CD4-positive, alpha-beta T cell treated with Interferon alpha-2 for 1 hour (primary cell): ENCODE data around the gene ADCY2.

ENCODE experiments used
- DNase-seq, 2 donors: peaks; one replicate each; pipeline ENCODE4 v3.0.0-alpha.2; 2020 to 2022

ADCY2 gene

GRCh38 chr5:7445831-7446230 lies 49.9 kb downstream of the ADCY2 start:
- no peak for DNase-seq

- DNase-seq, result no peak
Measured at GRCh38 chr5:7446913-7447312, 51.0 kb downstream of the ADCY2 start.

GRCh38 chr5:7453947-7454346 lies 58.0 kb downstream of the ADCY2 start:
- no peak for DNase-seq

GRCh38 chr5:7456206-7456605 lies 60.3 kb downstream of the ADCY2 start:
- DNase-seq, result no peak

- DNase-seq, result no peak
Measured at GRCh38 chr5:7461371-7461770, 65.4 kb downstream of the ADCY2 start.

GRCh38 chr5:7462758-7463157 lies 66.8 kb downstream of the ADCY2 start:
- DNase-seq, result no peak

GRCh38 chr5:7464182-7464581 lies 68.2 kb downstream of the ADCY2 start:
- no peak for DNase-seq

GRCh38 chr5:7467179-7467578 lies 71.2 kb downstream of the ADCY2 start:
- no peak for DNase-seq

GRCh38 chr5:7468742-7469141 lies 72.8 kb downstream of the ADCY2 start:
- DNase-seq, result no peak

- no peak for DNase-seq
Measured at GRCh38 chr5:7471710-7472109, 75.8 kb downstream of the ADCY2 start.

GRCh38 chr5:7473115-7473514 lies 77.2 kb downstream of the ADCY2 start:
- DNase-seq, result no peak

- DNase-seq, result no peak
Measured at GRCh38 chr5:7473668-7474215, 77.8 kb downstream of the ADCY2 start.

- no peak for DNase-seq
Measured at GRCh38 chr5:7474821-7475403, 79.0 kb downstream of the ADCY2 start.

GRCh38 chr5:7478459-7478858 lies 82.5 kb downstream of the ADCY2 start:
- DNase-seq, result no peak

GRCh38 chr5:7488734-7489133 lies 92.8 kb downstream of the ADCY2 start:
- DNase-seq, result no peak

GRCh38 chr5:7492371-7492770 lies 96.4 kb downstream of the ADCY2 start:
- no peak for DNase-seq

GRCh38 chr5:7493081-7493480 lies 97.1 kb downstream of the ADCY2 start:
- no peak for DNase-seq

GRCh38 chr5:7493622-7494021 lies 97.7 kb downstream of the ADCY2 start:
- no peak for DNase-seq

GRCh38 chr5:7494481-7495130 lies 98.7 kb downstream of the ADCY2 start:
- DNase-seq, result no peak

GRCh38 chr5:7495131-7495517 lies 99.2 kb downstream of the ADCY2 start:
- DNase-seq, result no peak

GRCh38 chr5:7500256-7500655 lies 104.3 kb downstream of the ADCY2 start:
- DNase-seq, result no peak

- DNase-seq, result no peak
Measured at GRCh38 chr5:7501061-7501460, 105.1 kb downstream of the ADCY2 start.

- DNase-seq, result no peak
Measured at GRCh38 chr5:7503564-7503963, 107.6 kb downstream of the ADCY2 start.

GRCh38 chr5:7515284-7515914 lies 119.5 kb downstream of the ADCY2 start:
- DNase-seq, result no peak
